Measurements from ENCODE around the gene SLC2A11.
"Not testable (repeated sequence)": the region's sequence is repeated elsewhere in the genome, so short reads cannot be mapped to it uniquely, and the experiment has no call there.

Gene SLC2A11

DNA sequence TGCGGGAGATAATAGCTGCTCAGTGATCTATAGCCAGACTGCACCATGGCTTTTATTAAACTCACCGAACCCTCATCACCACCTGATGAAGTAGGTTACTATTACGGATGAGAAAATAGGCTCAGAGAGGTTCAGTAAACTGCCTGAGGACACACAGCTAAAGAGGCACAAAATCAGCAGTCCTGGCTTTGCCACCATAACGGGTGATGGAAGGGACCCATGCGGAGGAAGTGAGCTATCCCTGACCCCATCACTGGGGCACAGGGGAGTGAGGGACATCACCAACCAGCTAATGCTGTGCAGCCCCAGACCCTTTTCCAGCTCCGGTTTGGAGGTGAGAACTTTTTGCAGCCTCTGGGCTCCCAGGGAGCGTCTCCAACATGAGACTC is 11.6 kb upstream of the SLC2A11 start:
- no peak for DNase-seq (ENCODE audit: low read depth in 3 of 3, low spot score in 1 of 3)

DNA sequence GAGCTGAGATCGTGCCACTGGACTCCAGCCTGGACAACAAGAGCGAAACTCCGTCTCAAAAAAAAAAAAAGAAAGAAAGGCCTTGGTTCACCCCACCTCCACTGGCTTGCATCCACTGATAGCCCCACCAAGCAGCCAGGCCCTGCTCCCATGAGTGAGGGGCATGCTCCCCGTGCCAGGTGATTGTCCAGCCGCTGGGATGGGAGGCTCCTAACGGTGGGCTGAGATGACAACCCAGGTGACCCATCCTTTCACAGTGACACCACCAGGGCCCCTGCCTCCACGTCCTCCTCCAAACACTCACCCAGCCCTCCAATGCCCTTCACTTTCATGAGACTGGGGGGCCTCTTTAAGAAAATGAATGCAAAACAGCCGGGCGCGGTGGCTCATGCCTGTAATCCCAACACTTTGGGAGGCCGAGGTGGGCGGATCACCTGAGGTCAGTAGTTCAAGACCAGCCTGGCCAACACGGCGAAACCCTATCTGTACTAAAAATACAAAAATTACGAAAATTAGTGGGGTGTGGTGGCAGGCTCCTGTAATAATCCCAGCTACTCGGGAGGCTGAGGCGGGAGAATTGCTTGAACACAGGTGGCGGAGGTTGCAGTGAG is 10.3 kb upstream of the SLC2A11 start:
- DNase-seq (ENCODE audit: low read depth in 3 of 3, low spot score in 1 of 3) = no peak

DNA sequence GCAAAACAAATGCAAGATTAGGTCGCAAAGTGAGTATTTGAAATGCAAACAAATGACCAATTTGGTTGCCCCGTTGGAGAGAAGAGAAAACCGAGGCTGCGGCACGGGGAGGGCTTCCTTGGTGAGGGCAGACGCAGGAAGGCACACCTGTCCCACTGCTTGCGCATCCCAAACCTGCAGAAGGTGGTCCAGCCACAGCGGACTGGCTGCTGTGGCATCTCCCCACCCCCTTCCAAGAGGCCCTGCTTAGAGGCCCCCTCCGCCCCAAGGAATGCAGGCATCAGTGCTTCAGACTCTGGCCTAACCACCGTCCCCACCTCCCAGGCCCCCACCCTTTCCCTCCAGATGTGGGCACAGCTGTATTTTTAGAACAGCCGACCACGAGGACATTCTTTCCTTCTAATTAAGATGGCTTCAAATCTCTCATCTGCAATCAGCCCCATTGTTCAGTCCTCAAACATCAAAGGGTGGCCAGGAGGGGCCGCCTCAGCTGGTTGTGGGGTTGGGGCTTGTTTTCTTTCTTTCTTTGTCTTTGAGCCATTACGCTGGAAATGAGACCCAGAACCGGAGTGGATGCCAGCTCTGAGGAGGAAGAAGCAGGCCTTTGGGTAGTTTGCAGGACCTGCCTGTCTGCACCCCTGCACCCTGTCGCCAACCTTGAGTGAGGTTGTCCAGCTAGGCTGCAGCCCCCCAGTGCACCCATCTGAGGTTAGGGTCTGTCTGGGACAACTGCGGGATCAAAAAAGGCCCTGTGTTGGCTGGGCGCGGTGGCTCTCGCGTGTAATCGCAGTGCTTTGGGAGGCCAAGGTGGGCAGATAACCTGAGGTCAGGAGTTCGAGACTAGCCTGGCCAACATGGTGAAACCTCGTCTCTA is 9.4 kb upstream of the SLC2A11 start:
- no peak for DNase-seq (ENCODE audit: low read depth in 3 of 3, low spot score in 1 of 3)

- peak; percentile 58 to 92 (median 75) for DNase-seq (ENCODE audit: low read depth in 3 of 3, low spot score in 1 of 3)
Measured at GRCh38 chr22:23849009-23850006, 8.4 kb upstream of the SLC2A11 start.

DNA sequence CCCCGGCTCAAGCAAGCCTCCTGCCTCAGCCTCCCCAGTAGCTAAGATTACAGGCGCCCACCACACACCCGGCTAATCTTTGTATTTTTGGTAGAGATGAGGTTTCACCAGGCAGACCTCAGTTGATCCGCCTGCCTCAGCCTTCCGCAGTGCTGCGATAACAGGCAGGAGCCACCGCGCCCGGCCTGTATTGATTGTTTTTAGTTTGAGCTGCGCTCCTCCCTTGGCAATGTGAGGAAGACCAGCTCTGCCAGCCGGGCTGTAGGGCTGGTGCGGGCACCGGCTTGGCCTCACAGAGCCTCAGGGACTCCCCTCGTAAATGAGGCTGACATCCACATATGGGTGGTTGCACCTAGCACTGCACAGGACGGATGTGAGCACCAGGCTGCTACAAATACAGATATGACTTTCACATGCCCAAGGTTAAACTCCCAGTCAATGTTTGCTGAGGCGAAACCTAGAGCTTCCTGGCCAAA is 7.5 kb upstream of the SLC2A11 start:
- DNase-seq (ENCODE audit: low read depth in 3 of 3, low spot score in 1 of 3) = no peak

DNA sequence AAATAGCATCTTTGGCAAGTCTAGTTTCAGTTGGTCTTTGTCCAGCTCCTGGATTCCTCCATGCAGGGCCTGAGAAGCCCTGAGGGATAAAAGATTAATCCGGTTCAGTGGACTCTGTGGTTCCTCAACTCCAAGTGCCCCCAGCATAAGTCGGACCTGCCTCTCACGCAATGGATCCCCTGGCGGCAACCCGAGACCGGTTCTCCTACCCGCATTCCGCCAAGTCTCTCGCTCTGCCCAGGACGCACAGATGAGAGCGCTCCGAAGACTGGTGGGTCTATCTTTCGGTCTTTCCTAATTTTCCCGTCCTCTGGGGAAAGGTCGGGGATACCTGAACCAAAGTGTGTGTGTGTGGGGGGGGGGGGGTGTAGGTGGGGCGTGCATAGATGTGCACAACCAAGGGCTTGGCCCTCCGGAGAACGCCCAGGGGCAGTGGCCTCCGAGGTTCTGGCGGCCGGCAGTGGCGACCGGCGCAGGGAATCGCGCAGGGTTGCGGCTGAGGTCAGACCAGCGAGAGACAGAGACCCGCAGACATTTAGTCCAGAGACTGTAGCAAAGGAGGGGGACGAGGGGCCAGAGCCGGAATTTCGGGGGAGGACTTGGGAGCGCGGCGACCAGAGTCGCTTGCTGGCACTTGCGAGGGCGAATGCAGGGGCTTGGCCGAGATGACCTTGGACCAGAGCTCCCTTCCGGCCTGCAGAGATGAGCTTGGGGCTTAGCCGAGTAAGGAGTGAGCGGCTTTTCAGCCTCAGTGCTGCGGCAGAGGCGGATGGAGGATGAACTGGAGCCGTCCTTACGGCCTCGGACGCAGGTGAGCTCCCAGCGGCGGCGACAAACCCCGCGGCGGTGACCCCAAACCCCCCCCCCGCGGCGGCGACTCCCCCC is 712 bp upstream of the SLC2A11 start:
- no peak for DNase-seq (ENCODE audit: low read depth in 3 of 3, low spot score in 1 of 3)

DNA sequence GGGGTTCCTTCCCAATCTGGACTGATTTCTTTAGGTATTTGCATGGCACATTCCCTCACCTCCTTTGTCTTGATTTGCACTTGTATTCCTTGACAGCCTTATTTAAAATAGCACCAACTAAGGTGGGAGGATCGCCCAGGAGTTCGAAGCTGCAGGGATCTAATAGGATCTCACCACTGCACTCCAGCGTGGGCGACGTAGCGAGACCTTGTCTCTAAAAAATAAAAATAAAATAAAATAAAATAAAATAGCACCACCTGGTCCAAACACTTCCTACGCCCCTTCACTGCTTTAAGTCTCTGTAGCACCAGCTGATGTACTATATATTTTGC is 775 bp downstream of the SLC2A11 start:
- no peak for DNase-seq (ENCODE audit: low read depth in 3 of 3, low spot score in 1 of 3)

- DNase-seq (ENCODE audit: low read depth in 3 of 3, low spot score in 1 of 3) = no peak
Measured at GRCh38 chr22:23859201-23859600, 1.5 kb downstream of the SLC2A11 start.

DNA sequence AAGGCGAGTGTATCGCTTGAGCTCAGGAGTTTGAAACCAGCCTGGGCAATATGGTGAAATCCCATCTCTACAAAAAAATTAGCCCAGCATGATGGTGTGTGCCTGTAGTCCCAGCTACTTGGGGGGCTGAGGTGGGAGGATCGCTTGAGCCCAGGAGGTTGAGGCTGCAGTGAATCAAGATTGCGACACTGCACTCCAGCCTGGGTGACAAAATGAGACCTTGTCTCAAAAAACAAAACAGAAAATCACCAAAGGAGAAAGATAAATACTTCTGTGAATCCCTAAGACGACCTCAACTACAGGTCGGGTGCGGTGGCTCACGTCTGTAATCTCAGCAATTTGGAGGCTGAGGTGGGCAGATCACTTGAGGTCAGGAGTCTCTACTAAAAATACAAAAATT is 2.5 kb downstream of the SLC2A11 start:
- DNase-seq (ENCODE audit: low read depth in 3 of 3, low spot score in 1 of 3) = not testable (repeated sequence)

- DNase-seq (ENCODE audit: low read depth in 3 of 3, low spot score in 1 of 3) = no peak
Measured at GRCh38 chr22:23862103-23862502, 4.4 kb downstream of the SLC2A11 start.

DNA sequence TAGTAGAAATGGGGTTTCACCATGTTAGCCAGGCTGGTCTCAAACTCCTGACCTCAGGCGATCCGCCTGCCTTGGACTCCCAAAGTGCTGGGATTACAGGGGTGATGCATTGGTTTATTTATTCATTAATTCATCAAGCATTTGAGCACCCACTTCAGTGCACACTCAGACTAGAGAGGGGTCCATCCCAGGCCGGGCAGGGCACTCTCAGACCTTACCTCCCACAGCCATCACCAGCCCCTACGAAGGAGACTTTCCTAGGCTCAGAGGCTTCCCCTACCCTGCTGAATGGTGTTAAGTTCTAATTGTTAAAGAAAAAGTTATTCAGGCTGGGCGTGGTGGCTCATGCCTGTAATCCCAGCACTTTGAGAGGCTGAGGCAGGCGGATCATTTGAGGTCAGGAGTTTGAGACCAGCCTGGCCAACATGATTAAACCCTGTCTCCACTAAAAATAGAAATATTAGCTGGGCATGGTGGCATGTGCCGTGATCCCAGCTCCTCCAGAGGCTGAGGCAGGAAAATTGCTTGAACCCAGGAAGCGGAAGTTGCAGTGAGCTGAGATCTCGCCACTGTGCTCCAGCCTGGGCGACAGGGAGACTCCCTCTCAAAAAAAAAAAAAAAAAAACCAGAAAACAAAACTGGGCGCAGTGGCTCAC is 7.0 kb downstream of the SLC2A11 start:
- not testable (repeated sequence) for DNase-seq (ENCODE audit: low read depth in 3 of 3, low spot score in 1 of 3)

DNA sequence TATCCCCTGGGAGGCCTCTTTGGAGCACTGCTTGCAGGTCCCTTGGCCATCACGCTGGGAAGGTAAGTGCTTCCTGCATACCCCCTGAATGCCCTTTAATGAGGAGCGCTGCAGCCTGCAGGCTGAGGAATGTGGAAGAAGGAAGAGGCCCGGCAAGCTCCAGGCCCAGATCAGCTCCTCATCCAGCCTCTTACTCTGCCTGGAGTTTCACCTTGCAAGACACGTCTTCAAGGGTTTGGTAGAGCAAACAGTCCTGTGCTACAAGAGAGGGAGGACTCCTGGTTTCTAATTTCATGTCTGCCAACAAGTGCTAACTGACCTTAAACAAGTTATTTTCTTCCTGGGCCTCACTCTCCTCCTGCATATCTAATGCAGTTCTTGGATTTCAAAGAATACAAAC is 10.9 kb downstream of the SLC2A11 start:
- no peak for DNase-seq (ENCODE audit: low read depth in 3 of 3, low spot score in 1 of 3)

- no peak for DNase-seq (ENCODE audit: low read depth in 3 of 3, low spot score in 1 of 3)
Measured at GRCh38 chr22:23874871-23875270, 17.2 kb downstream of the SLC2A11 start.

GRCh38 chr22:23875801-23876200 is 18.1 kb downstream of the SLC2A11 start:
- DNase-seq (ENCODE audit: low read depth in 3 of 3, low spot score in 1 of 3) = no peak

- no peak for DNase-seq (ENCODE audit: low read depth in 3 of 3, low spot score in 1 of 3)
Measured at GRCh38 chr22:23877566-23877965, 19.9 kb downstream of the SLC2A11 start.

- no peak for DNase-seq (ENCODE audit: low read depth in 3 of 3, low spot score in 1 of 3)
Measured at GRCh38 chr22:23878219-23878618, 20.5 kb downstream of the SLC2A11 start.

DNA sequence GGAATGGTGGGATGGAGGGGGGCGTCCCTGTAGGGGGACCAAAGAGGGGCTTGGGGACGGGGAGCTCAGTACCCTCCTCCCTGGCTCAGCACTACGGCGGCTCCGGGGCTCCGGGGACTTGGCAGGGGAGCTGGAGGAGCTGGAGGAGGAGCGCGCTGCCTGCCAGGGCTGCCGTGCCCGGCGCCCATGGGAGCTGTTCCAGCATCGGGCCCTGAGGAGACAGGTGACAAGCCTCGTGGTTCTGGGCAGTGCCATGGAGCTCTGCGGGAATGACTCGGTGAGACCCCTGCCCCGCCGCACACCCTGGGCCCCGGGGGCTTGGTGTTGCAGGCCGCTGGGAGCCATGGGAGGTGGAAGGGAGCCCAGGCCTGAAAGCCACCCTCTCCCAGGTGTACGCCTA is 24.7 kb downstream of the SLC2A11 start:
- no peak for DNase-seq (ENCODE audit: low read depth in 3 of 3, low spot score in 1 of 3)

DNA sequence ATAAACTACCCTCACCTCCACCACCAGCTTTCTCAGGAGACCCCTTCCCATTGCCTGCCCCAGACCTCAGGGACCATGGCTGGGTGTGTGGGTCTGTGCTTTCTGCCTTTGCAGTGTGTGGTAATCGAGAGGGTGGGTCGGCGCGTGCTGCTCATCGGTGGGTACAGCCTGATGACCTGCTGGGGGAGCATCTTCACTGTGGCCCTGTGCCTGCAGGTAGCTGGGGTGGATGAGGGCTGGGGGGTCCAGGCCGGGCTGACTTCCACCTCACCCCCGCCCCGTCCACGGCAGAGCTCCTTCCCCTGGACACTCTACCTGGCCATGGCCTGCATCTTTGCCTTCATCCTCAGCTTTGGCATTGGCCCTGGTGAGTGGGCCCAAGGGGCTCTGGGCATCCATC is 26.0 kb downstream of the SLC2A11 start:
- DNase-seq (ENCODE audit: low read depth in 3 of 3, low spot score in 1 of 3) = no peak

- DNase-seq (ENCODE audit: low read depth in 3 of 3, low spot score in 1 of 3) = no peak
Measured at GRCh38 chr22:23884140-23884539, 26.5 kb downstream of the SLC2A11 start.
